ENCODE results near the gene SLC7A7.
"Not testable (repeated sequence)": the region's sequence is repeated elsewhere in the genome, so short reads cannot be mapped to it uniquely, and the experiment has no call there.

Gene SLC7A7

DNA sequence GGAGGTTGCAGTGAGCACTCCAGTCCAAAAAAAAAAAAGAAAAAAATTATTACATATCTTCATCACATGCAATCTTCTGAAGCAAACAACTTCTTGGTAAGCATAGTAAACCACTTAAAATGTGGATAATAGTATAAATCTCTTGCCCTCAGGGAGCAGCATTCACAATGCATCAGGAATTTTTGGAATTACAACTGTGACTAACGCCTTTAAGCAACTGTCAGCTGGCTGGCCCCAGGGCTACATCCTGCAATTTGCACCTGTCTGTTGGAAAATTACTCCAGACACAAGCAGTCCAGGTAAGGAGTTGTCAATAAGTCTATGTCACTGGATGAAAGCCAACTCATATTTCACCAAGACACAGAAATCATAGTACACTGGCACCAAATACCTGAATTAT is 5.5 kb upstream of the SLC7A7 start:
- DNase-seq: peak; percentile 78

- peak; percentile 36 for DNase-seq
These were observed 4.1 kb upstream of the SLC7A7 start for GRCh38 chr14:22819151-22819988.

DNA sequence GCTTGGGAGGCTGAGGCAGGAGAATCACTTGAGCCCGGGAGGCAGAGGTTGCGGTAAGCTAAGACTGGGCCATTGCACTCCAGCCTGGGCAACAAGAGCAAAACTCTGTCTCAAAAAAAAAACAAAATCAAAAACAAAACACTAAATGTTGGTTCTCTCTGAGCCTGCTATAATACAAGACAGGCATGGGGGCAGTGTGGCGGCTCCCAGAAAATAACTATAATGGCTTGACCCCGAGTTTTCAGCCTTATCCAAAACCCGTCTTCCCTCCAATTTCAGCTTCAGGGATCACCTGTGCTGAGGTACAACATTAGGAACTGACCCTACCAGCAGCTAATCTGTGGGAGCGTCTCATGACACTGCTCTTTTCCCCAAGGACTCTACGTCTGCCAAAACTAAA is 862 bp downstream of the SLC7A7 start:
- no peak for DNase-seq

- no peak for DNase-seq
These were observed 2.1 kb downstream of the SLC7A7 start for GRCh38 chr14:22813145-22813544.

DNA sequence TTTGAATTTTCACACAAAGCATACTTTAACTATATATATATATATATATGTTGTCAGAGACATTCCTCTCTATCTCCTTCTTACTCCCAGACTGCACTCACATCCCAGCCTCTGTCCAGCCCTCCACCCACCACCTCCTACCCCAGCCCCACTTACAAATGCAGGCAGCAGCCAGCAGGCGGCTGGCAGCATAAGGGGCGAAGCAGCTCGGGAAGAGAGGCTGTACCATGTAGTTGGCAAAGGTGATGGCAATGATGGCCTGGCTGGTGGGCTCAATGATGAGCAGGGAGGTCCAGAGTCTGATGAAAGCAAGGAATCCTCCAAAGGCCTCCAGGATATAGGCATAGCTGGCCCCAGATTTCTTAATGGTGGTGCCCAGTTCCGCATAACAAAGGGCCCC is 2.5 kb downstream of the SLC7A7 start:
- DNase-seq: peak; percentile 14

- DNase-seq: no peak
These were observed 3.5 kb downstream of the SLC7A7 start for GRCh38 chr14:22811722-22812121.

DNA sequence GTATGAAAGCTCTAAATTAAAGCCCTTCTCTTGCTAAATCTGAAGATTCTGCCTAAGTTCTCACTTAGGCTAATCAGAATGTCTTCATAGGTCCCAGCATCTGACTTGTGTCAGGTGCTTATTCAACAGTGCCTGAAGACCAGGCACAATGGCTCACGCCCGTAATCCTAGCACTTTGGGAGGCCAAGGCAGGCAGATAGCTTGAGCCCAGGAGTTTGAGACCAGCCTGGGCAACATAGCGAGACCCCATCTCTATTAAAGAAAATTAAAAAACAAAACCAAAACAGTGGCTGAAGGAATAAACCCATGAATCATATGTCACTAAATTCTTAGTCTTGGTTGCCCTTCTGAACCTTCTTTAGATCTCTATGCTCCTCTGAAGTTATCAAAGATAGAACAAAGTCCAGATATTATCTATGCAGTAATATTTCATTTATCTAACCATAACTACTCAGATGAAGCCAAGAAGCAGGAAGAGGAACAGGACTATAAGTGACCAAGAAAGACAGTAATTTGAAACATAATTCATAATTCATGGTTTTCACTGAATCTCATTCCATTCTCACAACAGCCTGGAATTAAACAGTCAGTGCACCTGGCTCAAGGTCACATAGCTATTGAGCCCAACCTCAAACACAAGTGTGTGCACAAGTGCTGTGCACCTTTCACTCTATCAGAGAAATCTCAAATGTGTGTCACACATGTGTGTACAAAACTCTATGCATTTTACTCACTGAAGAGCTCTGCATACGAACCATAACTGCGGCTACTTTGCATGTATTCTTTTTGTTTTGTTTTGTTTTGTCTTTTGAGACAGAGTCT is 6.6 kb downstream of the SLC7A7 start:
- no peak for DNase-seq

- DNase-seq: no peak
These were observed 7.7 kb downstream of the SLC7A7 start for GRCh38 chr14:22807432-22808087.

DNA sequence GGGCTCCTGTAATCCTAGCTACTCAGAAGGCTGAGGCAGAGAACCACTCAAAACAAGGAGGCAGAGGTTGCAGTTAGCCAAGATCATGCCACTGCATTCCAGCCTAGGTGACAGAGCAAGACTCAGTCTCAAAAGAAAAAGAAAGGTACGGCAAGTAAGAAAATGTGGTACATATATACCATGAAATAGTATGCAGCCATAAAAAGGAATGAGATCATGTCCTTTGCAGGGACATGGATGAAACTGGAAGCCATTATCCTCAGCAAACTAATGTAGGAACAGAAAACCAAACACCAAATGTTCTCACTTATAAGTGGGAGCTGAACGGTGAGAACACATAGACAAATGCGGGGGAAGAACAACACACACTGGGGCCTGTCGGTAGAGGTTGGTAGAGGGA is 10.0 kb downstream of the SLC7A7 start:
- DNase-seq: not testable (repeated sequence)

GRCh38 chr14:22803687-22803974 is 11.6 kb downstream of the SLC7A7 start:
- no peak for DNase-seq

GRCh38 chr14:22802860-22803686 is 12.2 kb downstream of the SLC7A7 start:
- no peak for DNase-seq

DNA sequence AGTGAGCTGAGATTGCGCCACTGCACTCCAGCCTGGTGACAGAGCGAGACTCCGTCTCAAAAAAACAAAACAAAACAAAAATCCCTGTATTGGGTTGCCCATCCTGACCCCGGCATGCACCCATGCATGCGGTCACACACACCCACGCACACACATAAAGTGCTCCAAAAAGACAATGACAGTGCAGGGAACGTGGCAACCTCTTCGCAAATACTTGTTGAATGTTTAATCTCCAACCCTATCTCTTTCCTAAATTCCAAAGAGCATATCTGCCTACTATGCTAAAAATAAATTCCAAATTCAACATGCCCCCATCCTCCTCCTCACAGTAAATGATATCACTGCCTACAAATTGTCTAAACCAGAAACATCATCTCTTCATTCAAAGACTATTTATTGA is 13.5 kb downstream of the SLC7A7 start:
- DNase-seq: no peak

GRCh38 chr14:22800346-22800745 is 14.9 kb downstream of the SLC7A7 start:
- no peak for DNase-seq

GRCh38 chr14:22798528-22798927 is 16.7 kb downstream of the SLC7A7 start:
- DNase-seq: no peak

GRCh38 chr14:22797017-22797917 is 18.0 kb downstream of the SLC7A7 start:
- DNase-seq: no peak

DNA sequence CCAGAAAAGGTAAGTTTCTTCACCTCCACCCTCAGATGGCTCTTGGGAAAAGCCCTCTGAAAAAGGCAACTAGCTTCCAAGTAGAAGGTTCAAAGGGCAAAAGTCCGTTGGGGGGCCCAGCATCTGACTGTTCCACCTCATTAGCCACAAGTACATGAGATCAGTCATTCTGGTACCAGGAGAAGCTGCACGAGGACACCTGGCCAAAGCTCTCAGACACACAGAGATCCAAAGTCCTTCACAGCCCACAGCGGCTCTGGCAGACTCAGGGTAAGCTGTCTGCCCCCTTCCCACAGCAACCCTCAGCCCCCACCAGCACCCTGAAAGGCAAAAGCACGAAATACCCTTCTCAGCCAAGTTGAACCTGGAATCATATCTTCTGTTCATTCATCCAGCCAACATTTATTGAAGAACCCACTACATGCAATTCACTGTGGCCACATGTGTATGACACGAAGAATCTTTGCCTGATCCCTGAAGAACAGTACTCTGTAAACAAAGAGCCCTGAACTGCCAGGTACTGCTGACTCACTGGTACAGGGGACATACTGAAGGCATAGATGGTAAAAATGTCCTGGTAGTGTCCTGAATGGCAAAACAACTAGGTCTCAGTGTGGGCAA is 19.0 kb downstream of the SLC7A7 start:
- no peak for DNase-seq

GRCh38 chr14:22794551-22794951 is 20.7 kb downstream of the SLC7A7 start:
- DNase-seq: no peak

GRCh38 chr14:22793976-22794375 is 21.3 kb downstream of the SLC7A7 start:
- no peak for DNase-seq

DNA sequence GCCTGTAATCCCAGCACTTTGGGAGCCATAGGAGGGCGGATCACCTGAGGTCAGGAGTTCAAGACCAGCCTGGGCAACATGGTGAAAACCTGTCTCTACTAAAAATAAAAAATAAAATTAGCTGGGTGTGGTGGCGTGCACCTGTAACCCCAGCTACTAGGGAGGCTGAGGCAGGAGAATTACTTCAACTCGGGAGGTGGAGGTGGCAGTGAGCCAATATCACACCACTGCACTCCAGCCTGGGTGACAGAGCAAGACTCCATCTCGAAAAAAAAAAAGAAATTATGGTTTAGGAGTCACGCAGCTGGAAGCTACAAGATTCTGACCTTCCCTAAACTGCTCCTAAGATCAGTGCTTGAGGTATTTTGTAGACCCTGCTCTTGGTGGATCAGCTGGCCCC is 21.7 kb downstream of the SLC7A7 start:
- DNase-seq: not testable (repeated sequence)

DNA sequence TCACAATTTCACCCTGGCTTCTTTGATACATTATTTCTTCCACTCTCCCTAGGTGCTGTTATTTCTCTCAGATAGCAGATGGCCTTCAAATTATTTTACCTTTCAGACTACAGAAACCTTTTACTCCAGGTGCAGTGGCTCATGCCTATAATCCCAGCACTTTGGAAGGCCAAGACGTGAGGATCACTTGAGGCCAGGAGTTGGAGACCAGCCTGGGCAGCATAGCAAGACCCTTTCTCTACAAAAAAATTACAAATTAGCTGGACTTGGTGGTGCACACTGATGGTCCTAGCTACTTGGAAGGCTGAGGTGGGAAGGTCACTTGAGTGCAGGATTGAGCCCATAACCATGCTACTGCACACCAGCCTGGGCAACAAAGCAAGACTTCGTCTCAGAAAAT is 23.1 kb downstream of the SLC7A7 start:
- DNase-seq: no peak

- no peak for DNase-seq
These were observed 23.9 kb downstream of the SLC7A7 start for GRCh38 chr14:22791301-22791700.
